H9 (cell line): ENCODE results near the gene CPM. TPM values are rescaled to one million over a fixed set of nuclear protein-coding genes. Genes with fewer than 3 reads are reported as not detected.

ENCODE experiments used
- DNase-seq: peaks from one replicate; pipeline ENCODE4 v3.0.0-alpha.2; 2017
- H2AFZ ChIP-seq: one replicate; pipeline ENCODE4 v1.6.1; 2013; ENCODE audit warnings: mild to moderate bottlenecking, low read length, control low read depth, moderate library complexity
- H2AK5ac ChIP-seq: 2 replicates; pipeline ENCODE4 v1.6.1; 2013; ENCODE audit warnings: low read length, control low read depth, mixed read lengths; ENCODE audit not compliant: insufficient read length
- H2BK120ac ChIP-seq: one replicate; pipeline ENCODE4 v1.6.1; 2013; ENCODE audit warnings: low read depth, mild to moderate bottlenecking, low read length, control low read depth, inconsistent platforms; ENCODE audit not compliant: poor library complexity, severe bottlenecking
- H2BK12ac ChIP-seq: 2 replicates; pipeline ENCODE4 v1.6.1; 2013; ENCODE audit warnings: low read length, control low read depth, mixed read lengths, low read depth; ENCODE audit not compliant: insufficient read length
- H2BK15ac ChIP-seq: 2 replicates; pipeline ENCODE4 v1.6.1; 2013; ENCODE audit warnings: low read depth, low read length, control low read depth
- H2BK20ac ChIP-seq: one replicate; pipeline ENCODE4 v1.6.1; 2013; ENCODE audit warnings: low read depth, mild to moderate bottlenecking, low read length, control low read depth, inconsistent platforms; ENCODE audit not compliant: poor library complexity, severe bottlenecking
- H2BK5ac ChIP-seq: 2 replicates; pipeline ENCODE4 v1.6.1; 2013; ENCODE audit warnings: low read length, control low read depth, mixed read lengths; ENCODE audit not compliant: insufficient read length
- H3K14ac ChIP-seq: 2 replicates; pipeline ENCODE4 v1.6.1; 2013; ENCODE audit warnings: low read length, control low read depth; ENCODE audit not compliant: insufficient read depth
- H3K18ac ChIP-seq: 2 replicates; pipeline ENCODE4 v1.6.1; 2013; ENCODE audit warnings: low read depth, mild to moderate bottlenecking, mixed read lengths, low read length, control low read depth; ENCODE audit not compliant: insufficient read length
- H3K23ac ChIP-seq: 2 replicates; pipeline ENCODE4 v1.6.1; 2013; ENCODE audit warnings: low read length, control low read depth, mixed read lengths, low read depth; ENCODE audit not compliant: insufficient read length
- H3K23me2 ChIP-seq: 2 replicates; pipeline ENCODE4 v1.6.1; 2013; ENCODE audit warnings: low read depth, mild to moderate bottlenecking, mixed read lengths, low read length, control low read depth; ENCODE audit not compliant: insufficient read length, poor library complexity, severe bottlenecking
- H3K27ac ChIP-seq: 2 replicates; pipeline ENCODE4 v1.5.1; 2013; ENCODE audit warnings: low read length, control low read depth, mixed read lengths, low read depth; ENCODE audit not compliant: insufficient read length
- H3K27me3 ChIP-seq: 2 replicates; pipeline ENCODE4 v1.6.1; 2013; ENCODE audit warnings: low read length, control low read depth, inconsistent platforms; ENCODE audit not compliant: insufficient read depth
- H3K4ac ChIP-seq: 2 replicates; pipeline ENCODE4 v1.6.1; 2013; ENCODE audit warnings: low read depth, mild to moderate bottlenecking, control low read depth, inconsistent platforms, low read length, moderate library complexity
- H3K4me1 ChIP-seq: 2 replicates; pipeline ENCODE4 v1.6.1; 2013; ENCODE audit warnings: low read length, control low read depth, inconsistent platforms; ENCODE audit not compliant: insufficient read depth
- H3K4me2 ChIP-seq: 2 replicates; pipeline ENCODE4 v1.6.1; 2013; ENCODE audit warnings: low read length, control low read depth, mixed read lengths; ENCODE audit not compliant: insufficient read length, insufficient read depth
- H3K56ac ChIP-seq: 2 replicates; pipeline ENCODE4 v1.6.1; 2013; ENCODE audit warnings: low read depth, mild to moderate bottlenecking, mixed read lengths, low read length, control low read depth; ENCODE audit not compliant: insufficient read length
- H3K79me1 ChIP-seq: 2 replicates; pipeline ENCODE4 v1.6.1; 2013; ENCODE audit warnings: low read depth, mild to moderate bottlenecking, moderate library complexity, low read length, control low read depth, inconsistent platforms; ENCODE audit not compliant: insufficient read depth, poor library complexity, severe bottlenecking
- H3K79me2 ChIP-seq: 2 replicates; pipeline ENCODE4 v1.6.1; 2013; ENCODE audit warnings: low read length, control low read depth, inconsistent platforms; ENCODE audit not compliant: insufficient read depth
- H3K9ac ChIP-seq: 2 replicates; pipeline ENCODE4 v1.6.1; 2013; ENCODE audit warnings: low read length, control low read depth, mixed read lengths; ENCODE audit not compliant: insufficient read length; ENCODE audit errors: extremely low read depth
- H3K9me3 ChIP-seq: one replicate; pipeline ENCODE4 v1.6.1; 2013; ENCODE audit warnings: low read depth, low read length, inconsistent platforms; ENCODE audit not compliant: control insufficient read depth
- H3T11ph ChIP-seq: one replicate; pipeline ENCODE4 v1.6.1; 2013; ENCODE audit warnings: mild to moderate bottlenecking, low read length, control low read depth, inconsistent platforms
- H4K20me1 ChIP-seq: one replicate; pipeline ENCODE4 v1.6.1; 2013; ENCODE audit not compliant: control insufficient read depth, insufficient read length, insufficient read depth
- H4K5ac ChIP-seq: 2 replicates; pipeline ENCODE4 v1.6.1; 2013; ENCODE audit warnings: low read depth, mild to moderate bottlenecking, mixed read lengths, low read length, control low read depth; ENCODE audit not compliant: insufficient read length
- H4K8ac ChIP-seq: replicated peaks from 2 replicates; pipeline ENCODE4 v1.6.1; 2013; ENCODE audit warnings: low read length, control low read depth, mixed read lengths, low read depth; ENCODE audit not compliant: insufficient read length
- H4K91ac ChIP-seq: 2 replicates; pipeline ENCODE4 v1.6.1; 2013; ENCODE audit warnings: low read depth, mild to moderate bottlenecking, moderate library complexity, mixed read lengths, low read length, control low read depth; ENCODE audit not compliant: insufficient read length
- H3K27ac Mint-ChIP-seq, 3 experiments: 2 replicates in 2 of 3; 3 replicates in 1 of 3; pipeline ENCODE4 v1.8.0; 2020 to 2021; ENCODE audit warnings: mixed read lengths in 3 of 3, mild to moderate bottlenecking in 1 of 3, moderate library complexity in 1 of 3
- H3K27me3 Mint-ChIP-seq: 2 replicates; pipeline ENCODE4 v1.8.0; 2021; ENCODE audit warnings: low read depth, mild to moderate bottlenecking, moderate library complexity, mixed read lengths
- H3K36me3 Mint-ChIP-seq, 3 experiments: 2 replicates in 2 of 3; 3 replicates in 1 of 3; pipeline ENCODE4 v1.8.0; 2020 to 2021; ENCODE audit warnings: low read depth in 3 of 3, mixed read lengths in 3 of 3; ENCODE audit not compliant: insufficient read depth in 1 of 3
- H3K4me1 Mint-ChIP-seq, 2 experiments: 2 replicates each; pipeline ENCODE4 v1.8.0; 2020; ENCODE audit warnings: mixed read lengths in 2 of 2
- H3K4me3 Mint-ChIP-seq, 2 experiments: 2 replicates in 1 of 2; 3 replicates in 1 of 2; pipeline ENCODE4 v1.8.0; 2020 to 2021; ENCODE audit warnings: mild to moderate bottlenecking in 2 of 2, mixed read lengths in 2 of 2, moderate library complexity in 1 of 2
- H3K9me3 Mint-ChIP-seq, 2 experiments: 2 replicates in 1 of 2; 3 replicates in 1 of 2; pipeline ENCODE4 v1.8.0; 2020; ENCODE audit warnings: mild to moderate bottlenecking in 2 of 2, mixed read lengths in 2 of 2, moderate library complexity in 1 of 2
- CTCF ChIP-seq: fragments of 200-600 bp; sonication (generic); conservative IDR thresholded peaks from 3 replicates; pipeline ENCODE4 v1.8.0; 2021; ENCODE audit warnings: antibody characterized with exemption, mild to moderate bottlenecking
- WGBS: extraction: QIAGEN DNeasy Blood & Tissue Kit; methylation state at CpG from one replicate; pipeline ENCODE4 v1.1.7; 2013; ENCODE audit warnings: missing lambda C conversion rate, low lambda C conversion rate, mixed read lengths; ENCODE audit not compliant: insufficient read length; ENCODE audit errors: extremely low coverage; 5-methylcytosine and 5-hydroxymethylcytosine counted together
- total RNA-seq: library from RNA; stranded (reverse); gene quantifications from 2 replicates; pipeline ENCODE4 v1.2.1, GENCODE V29; 2021

Gene CPM
- total RNA-seq, 1 experiment from 2014 or later: 1.2 TPM

GRCh38 chr12:68913682-68914081 is 19.3 kb downstream of the CPM start:
- Histone ChIP-seq H4K8ac (no peak overlapping the region), H3K79me2 (no peaks in the 10 kb centered on the region), H2BK5ac (no peak overlapping the region), H2AK5ac (no peak overlapping the region), H4K5ac (no peak overlapping the region), H4K91ac (no peak overlapping the region), H3K18ac (no peak overlapping the region), H3K27ac (no peak overlapping the region), H3K23me2 (no peaks in the 10 kb centered on the region), H3T11ph (no peak overlapping the region), H3K4me1 (no peaks in the 10 kb centered on the region), H2BK12ac (no peak overlapping the region), H3K4ac (no peak overlapping the region), H3K27me3 (no peaks in the 10 kb centered on the region), H2BK20ac (no peak overlapping the region), H3K79me1 (no peaks in the 10 kb centered on the region), H2BK15ac (no peak overlapping the region), H3K9ac (no peak overlapping the region), H3K4me2 (no peak overlapping the region), H2BK120ac (no peak overlapping the region), H3K56ac (no peak overlapping the region), H3K9me3 (no peaks in the 10 kb centered on the region), H3K23ac (no peak overlapping the region), H2AFZ (no peak overlapping the region), H3K14ac (no peak overlapping the region), H4K20me1 (no peaks in the 10 kb centered on the region)
- H3K27me3 Mint-ChIP-seq: no peaks in the 10 kb centered on the region
- no peaks in the 10 kb centered on the region for H3K36me3 Mint-ChIP-seq
- TF ChIP-seq CTCF: no peak
- DNase-seq: no peak
- H3K9me3 Mint-ChIP-seq: no peaks in the 10 kb centered on the region
- no peak overlapping the region for H3K4me3 Mint-ChIP-seq
- no CpG with 5 or more reads among the region's 4 CpGs for WGBS
- no peak overlapping the region for H3K27ac Mint-ChIP-seq
- H3K4me1 Mint-ChIP-seq: no peaks in the 10 kb centered on the region
